T-cell (primary cell): ENCODE data around the gene PLCB4. TPM values are rescaled to one million over a fixed set of nuclear protein-coding genes. Genes with fewer than 3 reads are reported as not detected.

Source experiments
- ATAC-seq, 4 experiments: fragments of 200-7000 bp in 3 of 4; fragments of 150-1000 bp in 1 of 4; cut with Tn5 transposase; replicated peaks in 1 of 4; 1 replicate in 3 of 4; 2 replicates in 1 of 4; pipeline ENCODE4 v1.10.0; 2021; ENCODE audit warnings: moderate library complexity in 3 of 4, mild to moderate bottlenecking in 2 of 4, moderate number of reproducible peaks in 1 of 4
- CTCF ChIA-PET, 2 donors: fragments of 300-600 bp; sonication (Branson Sonifier 250); formaldehyde crosslinking; loops; one replicate each; lab custom pipeline; 2022; ENCODE audit warnings: antibody characterized with exemption in 2 of 2; lab: Charles Lee
- POLR2A ChIA-PET, 2 donors: fragments of 300-600 bp; sonication (Branson Sonifier 250); formaldehyde crosslinking; loops; one replicate each; lab custom pipeline; 2022; ENCODE audit warnings: antibody characterized with exemption in 2 of 2; lab: Charles Lee
- DNase-seq, 35 experiments: peaks; one replicate each; pipeline versions ENCODE4 v3.0.0 to v3.0.0-alpha.2; 2013 to 2023
- H3K27ac ChIP-seq: one replicate; pipeline ENCODE4 v1.5.1; 2013; ENCODE audit warnings: low read length
- H3K27me3 ChIP-seq, 2 experiments: replicated peaks in 1 of 2; 1 replicate in 1 of 2; 2 replicates in 1 of 2; pipeline versions ENCODE4 v1.6.1 to v1.7.0; 2013; ENCODE audit warnings: low read length in 1 of 2, mixed read lengths in 1 of 2; ENCODE audit not compliant: control insufficient read depth in 2 of 2, insufficient read depth in 2 of 2; ENCODE audit errors: extremely low read depth in 1 of 2
- H3K36me3 ChIP-seq, 2 donors: 1 replicate in 1 of 2; 2 replicates in 1 of 2; pipeline versions ENCODE4 v1.6.1 to v1.7.0; 2013; ENCODE audit warnings: low read length in 1 of 2; ENCODE audit not compliant: control insufficient read depth in 2 of 2, insufficient read depth in 1 of 2; ENCODE audit errors: extremely low read depth in 1 of 2
- H3K4me1 ChIP-seq, 2 experiments: 1 replicate in 1 of 2; 2 replicates in 1 of 2; pipeline versions ENCODE4 v1.6.1 to v1.7.0; 2013; ENCODE audit warnings: low read length in 2 of 2, mixed read lengths in 1 of 2; ENCODE audit not compliant: insufficient read depth in 2 of 2, control insufficient read depth in 1 of 2; ENCODE audit errors: extremely low read depth in 1 of 2
- H3K4me3 ChIP-seq, 2 donors: 1 replicate in 1 of 2; 2 replicates in 1 of 2; pipeline versions ENCODE4 v1.5.1 to v1.7.0; 2013; ENCODE audit warnings: mild to moderate bottlenecking in 2 of 2, low read length in 1 of 2, moderate library complexity in 1 of 2; ENCODE audit not compliant: control insufficient read depth in 1 of 2; ENCODE audit errors: extremely low read depth in 1 of 2
- H3K9me3 ChIP-seq: 2 replicates; pipeline ENCODE4 v1.7.0; 2013
- H3K27ac Mint-ChIP-seq, 2 donors: one replicate each; pipeline ENCODE4 v1.8.0; 2020 to 2021; ENCODE audit warnings: mild to moderate bottlenecking in 2 of 2, mixed read lengths in 2 of 2
- H3K27me3 Mint-ChIP-seq, 2 donors: one replicate each; pipeline ENCODE4 v1.8.0; 2021 to 2022; ENCODE audit warnings: mixed read lengths in 2 of 2
- H3K36me3 Mint-ChIP-seq: one replicate; pipeline ENCODE4 v1.8.0; 2021; ENCODE audit warnings: mixed read lengths
- H3K4me1 Mint-ChIP-seq, 3 donors: one replicate each; pipeline ENCODE4 v1.8.0; 2020 to 2022; ENCODE audit warnings: mixed read lengths in 3 of 3, mild to moderate bottlenecking in 1 of 3
- H3K4me3 Mint-ChIP-seq, 3 donors: one replicate each; pipeline ENCODE4 v1.8.0; 2020 to 2022; ENCODE audit warnings: mild to moderate bottlenecking in 3 of 3, mixed read lengths in 3 of 3, moderate library complexity in 3 of 3
- H3K9me3 Mint-ChIP-seq, 3 donors: one replicate each; pipeline ENCODE4 v1.8.0; 2020 to 2022; ENCODE audit warnings: mixed read lengths in 3 of 3
- WGBS: methylation state at CpG from one replicate; pipeline ENCODE4 v1.1.5; 2013; ENCODE audit warnings: missing lambda C conversion rate; ENCODE audit not compliant: insufficient coverage; 5-methylcytosine and 5-hydroxymethylcytosine counted together
- total RNA-seq, 35 experiments: library from RNA in 6 of 35; stranded (reverse) in 6 of 35; fragments of 120-200 nt in 1 of 35; gene quantifications; one replicate each; pipeline versions ENCODE4 v1.2.1 to v1.2.4 and lab custom pipeline; 2013 to 2026

The PLCB4 gene
- total RNA-seq, 5 donors from 2014 or later (not counting 1 experiment from before 2014, with no cell fraction given): 0.06 to 0.07 TPM; not detected in 3

- H3K4me1 Mint-ChIP-seq: no peaks in the 10 kb centered on the region
- WGBS: 67% methylated on average over 1 of the region's 1 CpG
- no peaks in the 10 kb centered on the region for H3K9me3 ChIP-seq
- H3K27ac Mint-ChIP-seq: no peak overlapping the region
- ATAC-seq: no peak
- peaks cover 0 to 11% (median 0%) of the 10 kb centered on the region in 3 donors for H3K9me3 Mint-ChIP-seq
- H3K27me3 Mint-ChIP-seq: no peaks in the 10 kb centered on the region
- H3K27ac ChIP-seq: no peak overlapping the region
- no peak overlapping the region for H3K4me3 Mint-ChIP-seq
- no peak overlapping the region for H3K4me3 ChIP-seq
- ChIA-PET CTCF (no interaction called here), POLR2A (no interaction called here)
- H3K27me3 ChIP-seq: no peaks in the 10 kb centered on the region
- no peak for DNase-seq
- no peaks in the 10 kb centered on the region for H3K4me1 ChIP-seq
- H3K36me3 Mint-ChIP-seq: no peaks in the 10 kb centered on the region
- no peaks in the 10 kb centered on the region for H3K36me3 ChIP-seq
Observed at GRCh38 chr20:9196110-9196509, 127.2 kb downstream of the PLCB4 start.

GRCh38 chr20:9198460-9198859 lies 129.6 kb downstream of the PLCB4 start:
- CTCF ChIA-PET: no interaction called here
- no peak overlapping the region for H3K27ac Mint-ChIP-seq
- no peak for ATAC-seq
- H3K27me3 Mint-ChIP-seq: no peaks in the 10 kb centered on the region
- no peak overlapping the region for H3K27ac ChIP-seq
- H3K9me3 Mint-ChIP-seq: peaks cover 0 to 11% (median 3%) of the 10 kb centered on the region in 3 donors
- H3K36me3 Mint-ChIP-seq: no peaks in the 10 kb centered on the region
- H3K4me3 ChIP-seq: no peak overlapping the region
- POLR2A ChIA-PET: no interaction called here
- DNase-seq: no peak
- H3K4me3 Mint-ChIP-seq: no peak overlapping the region
- no peaks in the 10 kb centered on the region for H3K9me3 ChIP-seq
- H3K4me1 Mint-ChIP-seq: no peaks in the 10 kb centered on the region
- no peaks in the 10 kb centered on the region for H3K4me1 ChIP-seq
- H3K27me3 ChIP-seq: no peaks in the 10 kb centered on the region
- H3K36me3 ChIP-seq: no peaks in the 10 kb centered on the region

GRCh38 chr20:9200196-9200595 lies 131.3 kb downstream of the PLCB4 start:
- Histone ChIP-seq H3K27ac (no peak overlapping the region), H3K36me3 (no peaks in the 10 kb centered on the region), H3K27me3 (no peaks in the 10 kb centered on the region), H3K9me3 (no peaks in the 10 kb centered on the region), H3K4me3 (no peak overlapping the region), H3K4me1 (no peaks in the 10 kb centered on the region)
- Mint-ChIP-seq H3K4me1 (no peaks in the 10 kb centered on the region), H3K9me3 (peaks cover 0 to 4% (median 3%) of the 10 kb centered on the region in 3 donors), H3K36me3 (no peaks in the 10 kb centered on the region), H3K27me3 (no peaks in the 10 kb centered on the region), H3K4me3 (no peak overlapping the region), H3K27ac (no peak overlapping the region)
- no peak for DNase-seq
- ChIA-PET POLR2A (no interaction called here), CTCF (no interaction called here)
- no peak for ATAC-seq
- 81% methylated on average over 5 of the region's 5 CpGs for WGBS

DNA sequence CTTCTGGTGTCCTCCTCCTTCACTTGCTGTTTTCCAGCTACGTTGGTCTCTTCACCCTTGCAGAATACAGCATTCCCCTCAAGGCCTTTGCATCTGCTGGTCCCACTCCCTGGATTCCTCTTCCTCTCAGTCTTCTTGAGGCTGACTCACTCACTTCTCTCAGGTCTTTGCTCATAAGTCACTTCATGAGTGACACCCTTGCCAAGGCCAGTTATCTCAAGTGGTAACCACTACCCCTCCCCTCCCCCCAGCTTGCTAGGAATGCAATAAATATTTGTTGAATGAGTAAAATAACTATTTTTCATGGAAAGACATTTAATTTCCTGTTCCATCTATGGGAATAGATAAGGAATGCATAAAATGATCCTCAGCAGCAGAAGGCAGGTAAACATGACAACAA lies 131.7 kb downstream of the PLCB4 start:
- ChIA-PET CTCF (no interaction called here), POLR2A (no interaction called here)

GRCh38 chr20:9202420-9203080 lies 133.7 kb downstream of the PLCB4 start:
- ChIA-PET CTCF (no interaction called here), POLR2A (no interaction called here)
- ATAC-seq: no peak
- no peak overlapping the region for H3K27ac Mint-ChIP-seq
- Histone ChIP-seq H3K27ac (no peak overlapping the region), H3K4me3 (no peak overlapping the region), H3K36me3 (no peaks in the 10 kb centered on the region), H3K4me1 (no peaks in the 10 kb centered on the region), H3K27me3 (no peaks in the 10 kb centered on the region), H3K9me3 (no peaks in the 10 kb centered on the region)
- no CpG with 5 or more reads among the region's 3 CpGs for WGBS
- DNase-seq: no peak
- no peak overlapping the region for H3K4me3 Mint-ChIP-seq
- H3K27me3 Mint-ChIP-seq: no peaks in the 10 kb centered on the region
- H3K9me3 Mint-ChIP-seq: peaks cover 0 to 3% (median 3%) of the 10 kb centered on the region in 3 donors
- no peaks in the 10 kb centered on the region for H3K36me3 Mint-ChIP-seq
- no peaks in the 10 kb centered on the region for H3K4me1 Mint-ChIP-seq

More for the DNA sequence above, 131.7 kb downstream of the PLCB4 start:
- H3K4me3 Mint-ChIP-seq: no peak overlapping the region
- H3K36me3 ChIP-seq: no peaks in the 10 kb centered on the region
- H3K27ac ChIP-seq: no peak overlapping the region
- H3K27me3 ChIP-seq: no peaks in the 10 kb centered on the region
- ATAC-seq (no peak), DNase-seq (no peak)
- no peaks in the 10 kb centered on the region for H3K27me3 Mint-ChIP-seq
- H3K4me3 ChIP-seq: no peak overlapping the region
- no peak overlapping the region for H3K27ac Mint-ChIP-seq
- H3K4me1 Mint-ChIP-seq: no peaks in the 10 kb centered on the region
- H3K36me3 Mint-ChIP-seq: no peaks in the 10 kb centered on the region
- H3K9me3 Mint-ChIP-seq: peaks cover 2 to 4% (median 3%) of the 10 kb centered on the region in 3 donors
- H3K4me1 ChIP-seq: no peaks in the 10 kb centered on the region
- WGBS: 70% methylated on average over 1 of the region's 1 CpG
- H3K9me3 ChIP-seq: no peaks in the 10 kb centered on the region

DNA sequence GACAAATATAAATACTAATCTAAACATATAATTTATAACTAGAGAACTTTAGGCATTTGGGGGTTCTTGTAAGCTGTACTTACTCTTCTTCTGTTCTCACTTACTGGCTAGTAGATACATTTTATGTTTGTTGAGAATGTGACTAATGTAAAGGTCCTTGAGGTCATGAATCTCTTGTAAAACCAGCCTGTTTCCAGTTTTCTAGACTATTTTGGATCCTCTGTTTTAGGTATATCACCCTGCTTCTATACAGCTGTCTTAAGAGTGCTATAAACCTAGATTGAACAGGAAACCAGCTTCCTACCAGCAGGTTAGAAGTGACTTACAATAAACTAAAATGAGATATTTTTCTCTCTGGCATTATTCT lies 134.2 kb downstream of the PLCB4 start:
- Histone ChIP-seq H3K27ac (no peak overlapping the region), H3K4me3 (no peak overlapping the region), H3K4me1 (no peaks in the 10 kb centered on the region), H3K9me3 (no peaks in the 10 kb centered on the region), H3K27me3 (no peaks in the 10 kb centered on the region), H3K36me3 (no peaks in the 10 kb centered on the region)
- no peaks in the 10 kb centered on the region for H3K27me3 Mint-ChIP-seq
- ATAC-seq: no peak
- H3K36me3 Mint-ChIP-seq: no peaks in the 10 kb centered on the region
- CTCF ChIA-PET: no interaction called here
- H3K27ac Mint-ChIP-seq: no peak overlapping the region
- no peak overlapping the region for H3K4me3 Mint-ChIP-seq
- peaks cover 0 to 3% (median 3%) of the 10 kb centered on the region in 3 donors for H3K9me3 Mint-ChIP-seq
- no peaks in the 10 kb centered on the region for H3K4me1 Mint-ChIP-seq
- POLR2A ChIA-PET: no interaction called here
- no peak for DNase-seq

GRCh38 chr20:9204979-9205378 lies 136.1 kb downstream of the PLCB4 start:
- no peaks in the 10 kb centered on the region for H3K4me1 ChIP-seq
- Mint-ChIP-seq H3K36me3 (no peaks in the 10 kb centered on the region), H3K4me1 (no peaks in the 10 kb centered on the region), H3K9me3 (peaks cover 3 to 8% (median 3%) of the 10 kb centered on the region in 3 donors), H3K27ac (no peak overlapping the region), H3K4me3 (no peak overlapping the region), H3K27me3 (no peaks in the 10 kb centered on the region)
- H3K36me3 ChIP-seq: no peaks in the 10 kb centered on the region
- DNase-seq (no peak), ATAC-seq (no peak)
- CTCF ChIA-PET: no interaction called here
- no peak overlapping the region for H3K4me3 ChIP-seq
- no peaks in the 10 kb centered on the region for H3K27me3 ChIP-seq
- POLR2A ChIA-PET: no interaction called here
- WGBS: 100% methylated on average over 2 of the region's 5 CpGs
- H3K27ac ChIP-seq: no peak overlapping the region
- H3K9me3 ChIP-seq: no peaks in the 10 kb centered on the region
